Vagina (tissue), 2 donors: ENCODE results near the gene STX12. TPM values are rescaled to one million over a fixed set of nuclear protein-coding genes. Genes with fewer than 3 reads are reported as not detected.

Source experiments
- DNase-seq, 2 donors: peaks; one replicate each; pipeline ENCODE4 v3.0.0-alpha.2; 2017; ENCODE audit errors: extremely low spot score in 2 of 2
- H3K27ac ChIP-seq: fragments of 200-600 bp; sonication (generic); one replicate; pipeline ENCODE4 v1.5.1; 2019
- H3K27me3 ChIP-seq: fragments of 200-600 bp; sonication (generic); one replicate; pipeline ENCODE4 v1.5.1; 2019
- H3K36me3 ChIP-seq, 2 donors: fragments of 200-600 bp; sonication (generic); one replicate each; pipeline ENCODE4 v1.5.1; 2017 to 2019
- H3K4me1 ChIP-seq: fragments of 200-600 bp; sonication (generic); one replicate; pipeline ENCODE4 v1.5.1; 2019
- H3K4me3 ChIP-seq, 2 donors: fragments of 200-600 bp; sonication (generic); 1 replicate in 1 of 2; 2 replicates in 1 of 2; pipeline ENCODE4 v1.5.1; 2016 to 2019
- H3K9me3 ChIP-seq: fragments of 200-600 bp; sonication (generic); one replicate; pipeline ENCODE4 v1.5.1; 2019
- CTCF ChIP-seq, 3 experiments: fragments of 450-650 bp in 2 of 3; fragments of 200-600 bp in 1 of 3; sonication (generic) in 1 of 3; IDR thresholded peaks; one replicate each; pipeline ENCODE4 v1.5.1; 2017 to 2019; ENCODE audit warnings: antibody characterized with exemption in 3 of 3, mild to moderate bottlenecking in 2 of 3, moderate library complexity in 2 of 3
- POLR2A ChIP-seq, 2 donors: fragments of 450-650 bp; IDR thresholded peaks; one replicate each; pipeline ENCODE4 v1.6.1; 2017; ENCODE audit warnings: antibody characterized with exemption in 2 of 2, mild to moderate bottlenecking in 2 of 2, moderate library complexity in 2 of 2
- POLR2AphosphoS5 ChIP-seq, 2 donors: sonication (generic); formaldehyde crosslinking; IDR thresholded peaks; one replicate each; pipeline ENCODE4 v1.9.0; 2017; ENCODE audit warnings: antibody characterized with exemption in 2 of 2, mild to moderate bottlenecking in 2 of 2, low read depth in 1 of 2; ENCODE audit not compliant: insufficient read depth in 1 of 2
- intact Hi-C: fragments of 100-400 bp; cut with DNase I; formaldehyde crosslinking; loops from one replicate; pipeline ENCODE4 v1.15.1; 2023
- total RNA-seq: library from RNA; depleted of rRNA; stranded (reverse); fragments of >200 nt; gene quantifications from one replicate; pipeline ENCODE4 v1.2.3, GENCODE V29; 2016

The STX12 gene
- total RNA-seq, 1 donor from 2014 or later: 34.6 TPM

GRCh38 chr1:27811741-27812500 lies 38.9 kb downstream of the STX12 start:
- TF ChIP-seq POLR2AphosphoS5 (IDR thresholded peaks at IDR 0.05; ENCODE audit: insufficient read depth in 1 of 2, low read depth in 1 of 2): no peak
- no peak for TF ChIP-seq POLR2A (IDR thresholded peaks at IDR 0.05)
- TF ChIP-seq CTCF (IDR thresholded peaks at IDR 0.05): no peak
- Histone ChIP-seq H3K27ac (no peak overlapping the region), H3K4me3 (no peak overlapping the region), H3K27me3 (no peaks in the 10 kb centered on the region), H3K36me3 (peaks cover 0 to 37% of the 10 kb centered on the region in 2 donors), H3K9me3 (no peaks in the 10 kb centered on the region), H3K4me1 (no peaks in the 10 kb centered on the region)
- intact Hi-C loops: no loop called here
- no peak for DNase-seq

- Histone ChIP-seq H3K27me3 (no peaks in the 10 kb centered on the region), H3K36me3 (peaks cover 0 to 63% of the 10 kb centered on the region in 2 donors), H3K9me3 (no peaks in the 10 kb centered on the region), H3K27ac (no peak overlapping the region), H3K4me1 (no peaks in the 10 kb centered on the region), H3K4me3 (no peak overlapping the region)
- TF ChIP-seq POLR2AphosphoS5 (IDR thresholded peaks at IDR 0.05; ENCODE audit: insufficient read depth in 1 of 2, low read depth in 1 of 2): no peak
- no peak for TF ChIP-seq CTCF (IDR thresholded peaks at IDR 0.05)
- no peak for TF ChIP-seq POLR2A (IDR thresholded peaks at IDR 0.05)
- no peak for DNase-seq
- intact Hi-C loops: no loop called here
These were observed 44.1 kb downstream of the STX12 start for GRCh38 chr1:27816921-27817630.

- Histone ChIP-seq H3K4me1 (no peaks in the 10 kb centered on the region), H3K27me3 (no peaks in the 10 kb centered on the region), H3K4me3 (no peak overlapping the region), H3K36me3 (peaks cover 0 to 49% of the 10 kb centered on the region in 2 donors), H3K9me3 (no peaks in the 10 kb centered on the region), H3K27ac (no peak overlapping the region)
- intact Hi-C loops: no loop called here
- TF ChIP-seq POLR2A (IDR thresholded peaks at IDR 0.05) (no peak), POLR2AphosphoS5 (IDR thresholded peaks at IDR 0.05; ENCODE audit: insufficient read depth in 1 of 2, low read depth in 1 of 2) (no peak), CTCF (IDR thresholded peaks at IDR 0.05) (no peak)
- DNase-seq: no peak
These were observed 48.8 kb downstream of the STX12 start for GRCh38 chr1:27821761-27822315.

- H3K36me3 ChIP-seq: peaks cover 0 to 37% of the 10 kb centered on the region in 2 donors
- DNase-seq: no peak
- intact Hi-C loops: no loop called here
- H3K27me3 ChIP-seq: no peaks in the 10 kb centered on the region
- no peak overlapping the region for H3K4me3 ChIP-seq
- H3K9me3 ChIP-seq: no peaks in the 10 kb centered on the region
- TF ChIP-seq POLR2AphosphoS5 (IDR thresholded peaks at IDR 0.05; ENCODE audit: insufficient read depth in 1 of 2, low read depth in 1 of 2) (no peak), CTCF (IDR thresholded peaks at IDR 0.05) (no peak), POLR2A (IDR thresholded peaks at IDR 0.05) (no peak)
- no peaks in the 10 kb centered on the region for H3K4me1 ChIP-seq
- no peak overlapping the region for H3K27ac ChIP-seq
These were observed 50.8 kb downstream of the STX12 start for GRCh38 chr1:27823784-27824183.
